Heart left ventricle (tissue), 16 donors: ENCODE results near the gene G6PC3. TPM values are rescaled to one million over a fixed set of nuclear protein-coding genes. Genes with fewer than 3 reads are reported as not detected.

Experiments used
- ATAC-seq, 4 donors: fragments of 200-7000 bp; cut with Tn5 transposase; one replicate each; pipeline ENCODE4 v1.9.1; 2020 to 2022; ENCODE audit warnings: moderate library complexity in 4 of 4, mild to moderate bottlenecking in 3 of 4, moderate number of reproducible peaks in 1 of 4
- DNase-seq, 5 donors: peaks; one replicate each; pipeline ENCODE4 v3.0.0-alpha.2; 2020
- H3K27ac ChIP-seq, 12 donors: fragments of 200-600 bp; sonication (generic) in 4 of 12; one replicate each; pipeline versions ENCODE4 v1.5.0 to v1.8.0; 2016 to 2022; ENCODE audit warnings: mild to moderate bottlenecking in 2 of 12
- H3K27me3 ChIP-seq, 9 donors: fragments of 200-600 bp; sonication (generic) in 2 of 9; one replicate each; pipeline versions ENCODE4 v1.5.1 to v1.8.0; 2016 to 2022; ENCODE audit warnings: mild to moderate bottlenecking in 3 of 9
- H3K36me3 ChIP-seq, 9 donors: fragments of 200-600 bp; sonication (generic) in 2 of 9; one replicate each; pipeline versions ENCODE4 v1.5.0 to v1.8.0; 2018 to 2022; ENCODE audit warnings: mild to moderate bottlenecking in 2 of 9
- H3K4me1 ChIP-seq, 12 donors: fragments of 200-600 bp; sonication (generic) in 4 of 12; one replicate each; pipeline versions ENCODE4 v1.5.0 to v1.8.0; 2016 to 2022; ENCODE audit warnings: mild to moderate bottlenecking in 3 of 12
- H3K4me3 ChIP-seq, 12 donors: fragments of 200-600 bp; sonication (generic) in 4 of 12; one replicate each; pipeline versions ENCODE4 v1.5.0 to v1.8.0; 2017 to 2022; ENCODE audit warnings: mild to moderate bottlenecking in 9 of 12, moderate library complexity in 4 of 12
- H3K9me3 ChIP-seq, 12 donors: fragments of 200-600 bp; sonication (generic) in 4 of 12; one replicate each; pipeline versions ENCODE4 v1.5.0 to v1.8.0; 2016 to 2022; ENCODE audit warnings: mild to moderate bottlenecking in 1 of 12
- POLR2A ChIP-seq, 2 donors: fragments of 450-650 bp; IDR thresholded peaks; one replicate each; pipeline ENCODE4 v1.6.1; 2017; ENCODE audit warnings: antibody characterized with exemption in 2 of 2, mild to moderate bottlenecking in 2 of 2, moderate library complexity in 2 of 2
- WGBS, 4 donors: extraction: QIAGEN DNeasy Blood & Tissue Kit in 2 of 4; methylation state at CpG; one replicate each; pipeline versions ENCODE4 v1.1.5 to v1.1.7; 2013 to 2018; 5-methylcytosine and 5-hydroxymethylcytosine counted together
- intact Hi-C, 10 donors: fragments of 100-400 bp; cut with DNase I; formaldehyde crosslinking; loops; one replicate each; pipeline versions ENCODE4 v1.11.1 to v1.14.2; 2022
- polyA plus RNA-seq, 2 donors: library from polyadenylated mRNA; stranded (reverse); fragments of 200-250 nt; gene quantifications; one replicate each; pipeline ENCODE4 v1.2.3, GENCODE V29; 2013
- total RNA-seq, 9 donors: library from RNA; depleted of rRNA in 2 of 9; stranded (reverse); fragments of >200 nt in 2 of 9; fragmentation: NEBNext Ultra II Directional in 3 of 9; extraction: Animal tissue kit (Norgen Biotek cat#: 25700) in 3 of 9; gene quantifications; one replicate each; pipeline versions ENCODE4 v1.1.0 to v1.2.4, GENCODE V29; 2016 to 2023
- TF ChIP-seq, protein P1 (sequence below), 12 donors: fragments of 200-600 bp; sonication (generic) in 4 of 12; IDR thresholded peaks; one replicate each; pipeline versions ENCODE4 v1.5.0 to v1.8.0; 2018 to 2022; ENCODE audit warnings: antibody characterized with exemption in 12 of 12, mild to moderate bottlenecking in 5 of 12
- donor health status: ischemic (EF 13 %, LVEDD 7.1; RV severe dilation, severe dysfunction).
- donor health status: healthy with polysubstance abuse.
- donor health status: DM: no; HTN: yes; CAD: no.
- donor health status: DM: no; HTN: no; CAD: no.
- donor health status: ischemic (EF 25% LVEDD 6.9; RV normal size, moderate dysfunction).
- donor health status: ischemic (EF 25% LVEDD 5.7; RV mildly dilated, moderate dysfunction).
- donor health status: healthy.
- donor health status: DM: yes; HTN: yes; CAD: no.
- donor health status: ischemic (EF 35%, LVEDD 5.7; RV mildly dilated, moderate dysfunction).
- donor health status: nonischemic (EF 11% LVEDD 7.7; RV severe dilation, severe dysfunction).
- donor health status: DM: yes; HTN: yes; CAD: no.
- donor health status: PGD.
- donor health status: ischemic (EF 29% LVEDD 5.4; RV normal size, mild dysfunction).
- donor health status: nonischemic (EF 23%, LVEDD 6.1; RV moderate dilation, normal function).

Gene G6PC3
- total and polyA plus RNA-seq, 11 donors = 28.5 to 75.1 (median 39.1) TPM

DNA sequence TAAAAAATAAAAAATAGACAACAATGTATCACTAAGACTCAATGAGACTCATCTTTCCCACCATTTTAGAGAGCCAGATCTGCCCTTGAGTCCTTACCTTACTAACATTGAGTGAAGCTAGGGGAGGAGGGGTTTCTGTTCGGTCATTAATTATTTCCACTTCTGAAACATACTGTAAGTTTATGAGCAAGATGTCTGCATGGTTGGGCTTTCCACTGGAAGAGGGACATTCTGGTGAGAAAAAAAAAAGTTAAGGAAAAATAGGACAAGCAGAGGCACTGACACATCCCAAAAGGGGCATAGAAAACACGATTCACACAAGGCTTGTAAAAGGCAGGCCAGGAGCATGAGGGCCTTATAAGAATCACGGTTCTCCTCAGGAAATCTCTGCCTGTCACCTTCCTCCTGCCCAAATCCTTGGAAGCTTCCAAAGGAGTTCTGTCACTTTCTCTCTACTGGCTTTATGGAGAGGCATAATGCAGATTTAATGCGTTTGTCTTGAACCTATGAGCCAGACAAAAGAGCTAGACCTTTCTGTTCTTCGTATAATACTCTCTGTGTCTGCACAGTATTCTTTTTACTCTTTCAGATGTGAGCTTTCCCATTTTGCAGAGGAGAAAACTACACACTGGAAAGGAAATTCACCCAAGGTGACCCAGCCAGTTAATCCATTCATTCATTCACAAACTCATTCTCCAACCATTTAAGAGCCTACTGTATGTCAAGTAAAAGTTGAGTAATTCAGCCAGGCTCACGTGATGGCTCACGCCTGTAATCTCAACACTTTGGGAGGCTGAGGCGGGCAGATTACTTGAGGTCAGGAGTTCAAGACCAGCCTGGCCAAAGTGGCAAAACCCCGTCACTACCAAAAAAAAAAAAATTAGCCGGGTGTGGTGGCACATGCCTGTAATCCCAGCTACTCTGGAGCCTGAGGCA lies 6.6 kb upstream of the G6PC3 start:
- TF ChIP-seq, protein P1, sequence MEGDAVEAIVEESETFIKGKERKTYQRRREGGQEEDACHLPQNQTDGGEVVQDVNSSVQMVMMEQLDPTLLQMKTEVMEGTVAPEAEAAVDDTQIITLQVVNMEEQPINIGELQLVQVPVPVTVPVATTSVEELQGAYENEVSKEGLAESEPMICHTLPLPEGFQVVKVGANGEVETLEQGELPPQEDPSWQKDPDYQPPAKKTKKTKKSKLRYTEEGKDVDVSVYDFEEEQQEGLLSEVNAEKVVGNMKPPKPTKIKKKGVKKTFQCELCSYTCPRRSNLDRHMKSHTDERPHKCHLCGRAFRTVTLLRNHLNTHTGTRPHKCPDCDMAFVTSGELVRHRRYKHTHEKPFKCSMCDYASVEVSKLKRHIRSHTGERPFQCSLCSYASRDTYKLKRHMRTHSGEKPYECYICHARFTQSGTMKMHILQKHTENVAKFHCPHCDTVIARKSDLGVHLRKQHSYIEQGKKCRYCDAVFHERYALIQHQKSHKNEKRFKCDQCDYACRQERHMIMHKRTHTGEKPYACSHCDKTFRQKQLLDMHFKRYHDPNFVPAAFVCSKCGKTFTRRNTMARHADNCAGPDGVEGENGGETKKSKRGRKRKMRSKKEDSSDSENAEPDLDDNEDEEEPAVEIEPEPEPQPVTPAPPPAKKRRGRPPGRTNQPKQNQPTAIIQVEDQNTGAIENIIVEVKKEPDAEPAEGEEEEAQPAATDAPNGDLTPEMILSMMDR (IDR thresholded peaks at IDR 0.05) = no peak
- no peak for TF ChIP-seq POLR2A (IDR thresholded peaks at IDR 0.05)
- no peak for ATAC-seq
- DNase-seq = no peak
- H3K27ac ChIP-seq = peak overlapping the region in 1 of 12 donors; percentile 1
- H3K36me3 ChIP-seq = peaks cover 0 to 51% (median 35%) of the 10 kb centered on the region in 9 donors
- H3K9me3 ChIP-seq = no peaks in the 10 kb centered on the region
- H3K4me1 ChIP-seq = peaks cover 0 to 49% (median 30%) of the 10 kb centered on the region in 12 donors
- intact Hi-C loops = loop anchor here in 1 of 10 donors (10.0 kb wide), 1 partner anchor 121 kb away; the partner anchor contains the start of gene TMUB2
- no peaks in the 10 kb centered on the region for H3K27me3 ChIP-seq
- no peak overlapping the region for H3K4me3 ChIP-seq
- 65 to 77% (median 67%) methylated on average over 10 of the region's 10 CpGs for WGBS, 4 donors

DNA sequence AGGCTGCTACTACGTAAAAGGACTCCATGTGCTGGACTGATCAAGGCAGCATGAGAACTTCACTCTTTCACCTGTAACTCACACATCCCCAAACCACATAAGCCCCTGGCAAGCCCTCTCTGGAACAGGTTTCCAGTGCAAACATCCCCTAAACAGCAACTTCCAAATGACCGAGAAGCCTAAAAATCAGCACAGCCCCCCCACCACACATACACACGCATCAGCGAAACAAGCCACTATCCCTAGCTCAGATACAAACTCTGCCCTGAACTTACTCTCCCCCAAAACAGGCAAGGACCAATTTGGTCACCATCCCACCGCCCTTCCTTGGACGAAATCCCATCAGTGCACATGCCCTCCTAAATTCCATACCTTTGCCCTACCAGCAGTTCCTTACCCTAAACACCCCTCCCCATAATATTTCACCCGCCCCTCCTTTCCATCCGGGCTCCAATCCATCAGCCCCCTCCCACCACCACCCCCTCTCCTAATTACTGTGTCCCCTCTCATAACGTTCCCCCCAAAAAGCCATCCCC lies 4.8 kb upstream of the G6PC3 start:
- peak overlapping the region; percentile 86 to 98 (median 94) for H3K27ac ChIP-seq
- 1 to 3% (median 2%) methylated on average over 9 of the region's 9 CpGs for whole genome bisulfite sequencing, 4 donors
- peak overlapping the region; percentile 48 to 93 (median 76) for H3K4me3 ChIP-seq
- peaks cover 0 to 51% (median 23%) of the 10 kb centered on the region in 12 donors for H3K4me1 ChIP-seq
- H3K9me3 ChIP-seq = no peaks in the 10 kb centered on the region
- DNase-seq (peak in 1 of 5 donors; percentile 11), ATAC-seq (no peak)
- intact Hi-C loops = loop anchor here in 2 of 10 donors (1.0 to 10.0 kb wide), 2 partner anchors 58 to 119 kb away; partner anchors contain the start of genes HDAC5 (in 1 of the 2) and TMUB2 (in 1 of the 2)
- TF ChIP-seq, protein P1 (IDR thresholded peaks at IDR 0.05) = no peak
- TF ChIP-seq POLR2A (IDR thresholded peaks at IDR 0.05) = no peak
- H3K27me3 ChIP-seq = no peaks in the 10 kb centered on the region
- peaks cover 0 to 38% (median 31%) of the 10 kb centered on the region in 9 donors for H3K36me3 ChIP-seq

DNA sequence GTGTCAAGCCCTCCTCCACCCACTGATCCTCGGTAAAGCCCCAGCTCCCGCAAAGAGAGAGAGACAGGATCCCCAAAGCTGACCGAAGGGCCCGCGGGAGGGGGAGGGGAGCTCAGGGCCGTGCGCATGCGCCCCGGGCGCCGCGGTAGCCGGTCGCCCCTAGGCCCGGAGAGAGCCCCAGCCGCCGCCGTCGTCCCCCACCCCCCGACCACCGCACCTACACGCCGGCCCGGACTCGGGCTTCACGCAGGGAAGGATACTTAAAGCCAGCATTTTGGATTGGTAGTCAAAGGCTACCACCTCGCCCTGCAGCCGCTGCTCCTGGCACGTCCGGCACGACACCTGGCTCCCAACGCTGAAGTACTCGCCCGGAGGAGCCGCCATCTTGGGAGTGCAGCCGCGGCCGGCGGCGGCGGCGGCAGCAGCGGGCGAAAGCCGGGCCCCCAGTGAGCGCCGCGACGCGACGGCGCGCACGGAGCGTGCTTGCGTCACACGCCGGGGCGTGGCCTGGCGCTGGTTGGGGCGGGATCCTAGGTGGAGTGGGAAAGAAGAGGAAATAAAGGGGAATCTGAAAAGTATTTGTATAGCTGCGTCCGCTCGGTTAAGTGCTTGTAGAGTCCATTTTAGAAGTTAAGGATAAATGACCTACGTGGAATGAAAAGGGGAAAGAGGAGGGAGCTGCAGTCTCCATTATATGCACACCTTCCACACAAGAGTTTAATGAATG lies 4.2 kb upstream of the G6PC3 start, which contains the start of gene LSM12:
TSS of gene LSM12 (minus strand) at position 468 of the 727 bp plus-strand sequence. CDS start at position 384, 84 bp downstream.
- ATAC-seq (peak; percentile 45 to 89 (median 78)), DNase-seq (peak; percentile 89 to 96 (median 92))
- Histone ChIP-seq H3K9me3 (no peaks in the 10 kb centered on the region), H3K4me3 (peak within 1 kb of the TSS; percentile 48 to 93 (median 76)), H3K27ac (peak within 1 kb of the TSS; percentile 86 to 98 (median 94)), H3K27me3 (no peaks in the 10 kb centered on the region), H3K36me3 (peaks cover 0 to 31% (median 26%) of the 10 kb centered on the region in 9 donors), H3K4me1 (peaks cover 0 to 57% (median 25%) of the 10 kb centered on the region in 12 donors)
- intact Hi-C loops = loop anchor here in 2 of 10 donors (1.0 to 10.0 kb wide), 2 partner anchors 57 to 118 kb away; partner anchors contain the start of genes HDAC5 (in 1 of the 2) and TMUB2 (in 1 of the 2)
- WGBS, 4 donors = 0 to 1% (median 0%) methylated on average over 46 to 65 of the region's 65 CpGs
- peak in 1 of 2 donors; percentile 85 for TF ChIP-seq POLR2A (IDR thresholded peaks at IDR 0.05)
- TF ChIP-seq, protein P1 (IDR thresholded peaks at IDR 0.05) = no peak
